Measurements from ENCODE around the gene CAMTA1. TPM values are rescaled to one million over a fixed set of nuclear protein-coding genes. Genes with fewer than 3 reads are reported as not detected.

Gene CAMTA1
- total RNA-seq, 1 experiment from 2014 or later = 103 TPM

- H3K4me3 ChIP-seq = no peak overlapping the region
- H3K9me3 ChIP-seq = peaks cover 7% of the 10 kb centered on the region
- DNase-seq = no peak
- no peaks in the 10 kb centered on the region for H3K36me3 ChIP-seq
- H3K27me3 ChIP-seq = no peaks in the 10 kb centered on the region; the same call in 1 of the 2 replicates
Observed at GRCh38 chr1:6996866-6997265, 211.6 kb downstream of the CAMTA1 start.

GRCh38 chr1:6998267-6998666 lies 213.0 kb downstream of the CAMTA1 start:
- H3K27me3 ChIP-seq = no peaks in the 10 kb centered on the region; the same call in 1 of the 2 replicates
- peaks cover 4% of the 10 kb centered on the region for H3K9me3 ChIP-seq
- H3K4me3 ChIP-seq = no peak overlapping the region
- no peak for DNase-seq
- H3K36me3 ChIP-seq = no peaks in the 10 kb centered on the region

- no peak for DNase-seq
- Histone ChIP-seq H3K36me3 (no peaks in the 10 kb centered on the region), H3K27me3 (no peaks in the 10 kb centered on the region; the same call in 1 of the 2 replicates), H3K4me3 (no peak overlapping the region), H3K9me3 (no peaks in the 10 kb centered on the region)
Observed at GRCh38 chr1:6999826-7000225, 214.6 kb downstream of the CAMTA1 start.

GRCh38 chr1:7000720-7001119 lies 215.5 kb downstream of the CAMTA1 start:
- no peaks in the 10 kb centered on the region for H3K36me3 ChIP-seq
- no peaks in the 10 kb centered on the region for H3K9me3 ChIP-seq
- no peak overlapping the region for H3K4me3 ChIP-seq
- H3K27me3 ChIP-seq = no peaks in the 10 kb centered on the region; the same call in 1 of the 2 replicates
- no peak for DNase-seq

- Histone ChIP-seq H3K4me3 (no peak overlapping the region), H3K27me3 (no peaks in the 10 kb centered on the region; the same call in 1 of the 2 replicates), H3K9me3 (no peaks in the 10 kb centered on the region), H3K36me3 (no peaks in the 10 kb centered on the region)
- DNase-seq = no peak
Observed at GRCh38 chr1:7002728-7003127, 217.5 kb downstream of the CAMTA1 start.

- Histone ChIP-seq H3K27me3 (no peaks in the 10 kb centered on the region; the same call in 1 of the 2 replicates), H3K36me3 (no peaks in the 10 kb centered on the region), H3K4me3 (no peak overlapping the region), H3K9me3 (no peaks in the 10 kb centered on the region)
- DNase-seq = no peak
Observed at GRCh38 chr1:7003676-7004075, 218.4 kb downstream of the CAMTA1 start.

GRCh38 chr1:7004181-7004580 lies 218.9 kb downstream of the CAMTA1 start:
- Histone ChIP-seq H3K4me3 (no peak overlapping the region), H3K9me3 (no peaks in the 10 kb centered on the region), H3K27me3 (no peaks in the 10 kb centered on the region), H3K36me3 (no peaks in the 10 kb centered on the region)
- DNase-seq = no peak

- Histone ChIP-seq H3K4me3 (no peak overlapping the region), H3K9me3 (no peaks in the 10 kb centered on the region), H3K27me3 (no peaks in the 10 kb centered on the region), H3K36me3 (no peaks in the 10 kb centered on the region)
- no peak for DNase-seq
Observed at GRCh38 chr1:7005762-7006161, 220.5 kb downstream of the CAMTA1 start.

GRCh38 chr1:7006996-7007871 lies 222.0 kb downstream of the CAMTA1 start:
- DNase-seq = no peak
- Histone ChIP-seq H3K9me3 (no peaks in the 10 kb centered on the region), H3K36me3 (no peaks in the 10 kb centered on the region), H3K27me3 (no peaks in the 10 kb centered on the region), H3K4me3 (no peak overlapping the region)

GRCh38 chr1:7007902-7008301 lies 222.6 kb downstream of the CAMTA1 start:
- Histone ChIP-seq H3K4me3 (no peak overlapping the region), H3K9me3 (no peaks in the 10 kb centered on the region), H3K36me3 (no peaks in the 10 kb centered on the region), H3K27me3 (no peaks in the 10 kb centered on the region)
- no peak for DNase-seq

- Histone ChIP-seq H3K27me3 (no peaks in the 10 kb centered on the region), H3K9me3 (no peaks in the 10 kb centered on the region), H3K4me3 (no peak overlapping the region), H3K36me3 (no peaks in the 10 kb centered on the region)
- no peak for DNase-seq
Observed at GRCh38 chr1:7008331-7008730, 223.1 kb downstream of the CAMTA1 start.

- Histone ChIP-seq H3K4me3 (no peak overlapping the region), H3K9me3 (no peaks in the 10 kb centered on the region), H3K27me3 (no peaks in the 10 kb centered on the region), H3K36me3 (no peaks in the 10 kb centered on the region)
- DNase-seq = no peak
Observed at GRCh38 chr1:7008975-7009740, 223.9 kb downstream of the CAMTA1 start.

GRCh38 chr1:7009741-7010525 lies 224.7 kb downstream of the CAMTA1 start:
- H3K9me3 ChIP-seq = no peaks in the 10 kb centered on the region
- H3K27me3 ChIP-seq = no peaks in the 10 kb centered on the region
- no peak overlapping the region for H3K4me3 ChIP-seq
- no peak for DNase-seq
- no peaks in the 10 kb centered on the region for H3K36me3 ChIP-seq

GRCh38 chr1:7010534-7011200 lies 225.4 kb downstream of the CAMTA1 start:
- no peaks in the 10 kb centered on the region for H3K9me3 ChIP-seq
- H3K36me3 ChIP-seq = no peaks in the 10 kb centered on the region
- H3K4me3 ChIP-seq = no peak overlapping the region
- peak; percentile 15 for DNase-seq
- H3K27me3 ChIP-seq = no peaks in the 10 kb centered on the region

GRCh38 chr1:7011826-7012225 lies 226.6 kb downstream of the CAMTA1 start:
- Histone ChIP-seq H3K4me3 (no peak overlapping the region), H3K36me3 (no peaks in the 10 kb centered on the region), H3K9me3 (no peaks in the 10 kb centered on the region), H3K27me3 (no peaks in the 10 kb centered on the region)
- DNase-seq = no peak

- H3K27me3 ChIP-seq = no peaks in the 10 kb centered on the region
- no peak overlapping the region for H3K4me3 ChIP-seq
- no peaks in the 10 kb centered on the region for H3K36me3 ChIP-seq
- H3K9me3 ChIP-seq = no peaks in the 10 kb centered on the region
- no peak for DNase-seq
Observed at GRCh38 chr1:7012461-7012924, 227.2 kb downstream of the CAMTA1 start.
